Measurements from ENCODE around the gene ARMH3.

Gene ARMH3

DNA sequence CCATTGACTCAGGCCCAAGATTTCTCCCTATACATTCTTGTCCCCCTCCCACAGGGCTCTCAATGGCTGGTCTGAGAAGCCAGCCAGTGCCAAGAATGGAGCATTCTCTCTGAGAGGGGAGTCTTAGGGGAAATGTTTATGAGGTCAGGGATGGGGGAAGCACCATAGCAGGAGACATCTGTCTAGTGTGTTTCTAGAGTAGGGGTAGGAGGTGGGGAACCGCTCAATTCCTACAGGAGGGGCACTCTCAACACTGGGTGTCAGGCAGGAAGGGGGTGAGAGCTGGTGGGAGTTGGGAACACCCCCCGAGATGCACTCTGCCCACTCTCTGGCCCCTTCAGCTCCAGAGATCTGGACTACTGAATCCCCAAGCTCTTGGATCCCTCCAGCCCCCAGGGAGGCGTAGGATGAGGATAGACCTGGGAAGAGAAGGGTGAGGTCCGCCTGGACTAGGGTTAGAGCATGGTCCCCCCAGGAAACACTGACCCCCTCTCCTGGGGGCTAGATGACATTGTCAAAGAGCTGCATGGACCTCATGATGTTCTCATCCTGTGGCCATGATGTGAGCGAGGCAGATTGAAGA, 229.0 kb downstream of the ARMH3 start:
- no peaks in the 10 kb centered on the region for H3K27me3 ChIP-seq (replicated peaks)
- no peak for DNase-seq
- H3K27ac ChIP-seq, result no peak overlapping the region
- no peak overlapping the region for H3K4me3 ChIP-seq (ENCODE audit: low read depth, low read length)
- TF ChIP-seq, protein P1, sequence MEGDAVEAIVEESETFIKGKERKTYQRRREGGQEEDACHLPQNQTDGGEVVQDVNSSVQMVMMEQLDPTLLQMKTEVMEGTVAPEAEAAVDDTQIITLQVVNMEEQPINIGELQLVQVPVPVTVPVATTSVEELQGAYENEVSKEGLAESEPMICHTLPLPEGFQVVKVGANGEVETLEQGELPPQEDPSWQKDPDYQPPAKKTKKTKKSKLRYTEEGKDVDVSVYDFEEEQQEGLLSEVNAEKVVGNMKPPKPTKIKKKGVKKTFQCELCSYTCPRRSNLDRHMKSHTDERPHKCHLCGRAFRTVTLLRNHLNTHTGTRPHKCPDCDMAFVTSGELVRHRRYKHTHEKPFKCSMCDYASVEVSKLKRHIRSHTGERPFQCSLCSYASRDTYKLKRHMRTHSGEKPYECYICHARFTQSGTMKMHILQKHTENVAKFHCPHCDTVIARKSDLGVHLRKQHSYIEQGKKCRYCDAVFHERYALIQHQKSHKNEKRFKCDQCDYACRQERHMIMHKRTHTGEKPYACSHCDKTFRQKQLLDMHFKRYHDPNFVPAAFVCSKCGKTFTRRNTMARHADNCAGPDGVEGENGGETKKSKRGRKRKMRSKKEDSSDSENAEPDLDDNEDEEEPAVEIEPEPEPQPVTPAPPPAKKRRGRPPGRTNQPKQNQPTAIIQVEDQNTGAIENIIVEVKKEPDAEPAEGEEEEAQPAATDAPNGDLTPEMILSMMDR (IDR thresholded peaks at IDR 0.05; ENCODE audit: low read depth, low read length, missing control alignments), result no peak
- H3K36me3 ChIP-seq (replicated peaks), result no peaks in the 10 kb centered on the region
- in situ Hi-C loops (cut with HindIII; ENCODE audit: low pct_ligation_motif_present, low sequenced_read_pairs), result no loop called here

- TF ChIP-seq, protein P1 (IDR thresholded peaks at IDR 0.05; ENCODE audit: low read depth, low read length, missing control alignments), result no peak
- H3K36me3 ChIP-seq (replicated peaks), result no peaks in the 10 kb centered on the region
- no peak overlapping the region for H3K4me3 ChIP-seq (ENCODE audit: low read depth, low read length)
- in situ Hi-C loops (cut with HindIII; ENCODE audit: low pct_ligation_motif_present, low sequenced_read_pairs), result no loop called here
- no peak overlapping the region for H3K27ac ChIP-seq
- DNase-seq, result no peak
- no peaks in the 10 kb centered on the region for H3K27me3 ChIP-seq (replicated peaks)
Observed at GRCh38 chr10:101824736-101825135, 231.2 kb downstream of the ARMH3 start.

DNA sequence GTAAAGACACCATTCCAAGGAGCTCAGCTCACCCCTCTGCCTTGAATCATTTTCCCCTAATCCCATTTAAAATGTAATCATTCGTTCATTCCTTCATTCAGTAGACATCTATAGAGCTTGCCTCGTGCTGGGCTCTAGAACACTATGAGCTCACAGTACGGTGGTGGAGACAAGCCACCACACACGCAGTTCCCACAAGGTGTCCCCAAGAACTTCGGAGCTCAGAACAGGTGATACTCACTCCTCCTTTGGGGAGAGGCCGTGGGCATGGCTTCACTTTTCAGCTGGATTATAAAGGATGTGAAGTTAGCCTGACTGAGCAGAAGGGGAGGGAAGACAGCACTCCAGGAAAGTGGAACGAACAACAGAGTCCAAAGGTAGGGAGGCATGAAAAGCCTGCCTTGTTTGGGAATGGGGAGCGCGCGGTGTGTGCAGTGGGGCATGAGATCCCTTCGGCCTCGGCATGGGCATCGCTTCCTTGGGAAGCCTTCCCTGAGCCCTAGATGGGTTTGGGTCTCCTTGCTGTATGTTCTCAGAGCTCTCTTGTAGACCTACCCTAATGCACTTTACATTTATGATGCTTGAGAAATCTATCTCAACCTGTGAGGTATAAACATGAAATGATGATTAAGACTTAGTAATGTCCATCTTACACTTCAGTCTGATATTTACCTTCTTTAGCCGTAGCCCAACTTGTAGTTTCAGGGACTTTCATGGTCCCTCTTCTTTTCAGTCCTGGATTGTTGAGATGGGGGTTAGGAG, 236.9 kb downstream of the ARMH3 start:
- in situ Hi-C loops (cut with HindIII; ENCODE audit: low pct_ligation_motif_present, low sequenced_read_pairs), result no loop called here
- peak overlapping the region; percentile 4 for H3K27ac ChIP-seq
- no peaks in the 10 kb centered on the region for H3K27me3 ChIP-seq (replicated peaks)
- no peak for DNase-seq
- TF ChIP-seq, protein P1 (IDR thresholded peaks at IDR 0.05; ENCODE audit: low read depth, low read length, missing control alignments), result no peak
- peaks cover 6% of the 10 kb centered on the region for H3K36me3 ChIP-seq (replicated peaks)
- H3K4me3 ChIP-seq (ENCODE audit: low read depth, low read length), result peak overlapping the region; percentile 98

- peak within 1 kb of the TSS; percentile 93 for H3K27ac ChIP-seq
- peaks cover 6% of the 10 kb centered on the region for H3K36me3 ChIP-seq (replicated peaks)
- H3K27me3 ChIP-seq (replicated peaks), result no peaks in the 10 kb centered on the region
- peak within 1 kb of the TSS; percentile 98 for H3K4me3 ChIP-seq (ENCODE audit: low read depth, low read length)
- peak; percentile 99 for DNase-seq
- in situ Hi-C loops (cut with HindIII; ENCODE audit: low pct_ligation_motif_present, low sequenced_read_pairs), result no loop called here
- TF ChIP-seq, protein P1 (IDR thresholded peaks at IDR 0.05; ENCODE audit: low read depth, low read length, missing control alignments), result no peak
Observed at GRCh38 chr10:101818119-101818871, 237.7 kb downstream of the ARMH3 start, which contains the start of gene OGA. Gene OGA, minus strand, starts transcription at chr10:101818444. Its CDS starts 422 bp downstream, at chr10:101818022.

GRCh38 chr10:101817337-101818118, 238.4 kb downstream of the ARMH3 start:
- TF ChIP-seq, protein P1 (IDR thresholded peaks at IDR 0.05; ENCODE audit: low read depth, low read length, missing control alignments), result no peak
- no peaks in the 10 kb centered on the region for H3K27me3 ChIP-seq (replicated peaks)
- H3K27ac ChIP-seq, result peak overlapping the region; percentile 93
- peak overlapping the region; percentile 98 for H3K4me3 ChIP-seq (ENCODE audit: low read depth, low read length)
- peaks cover 7% of the 10 kb centered on the region for H3K36me3 ChIP-seq (replicated peaks)
- peak; percentile 92 for DNase-seq
- in situ Hi-C loops (cut with HindIII; ENCODE audit: low pct_ligation_motif_present, low sequenced_read_pairs), result no loop called here
